K562 (cell line): ENCODE measurements around the gene BCAS3. TPM values are rescaled to one million over a fixed set of nuclear protein-coding genes. Genes with fewer than 3 reads are reported as not detected.

Experiments
- ATAC-seq: fragments of 200-7000 bp; cut with Tn5 transposase; 3 replicates; pipeline ENCODE4 v1.9.1; 2020; ENCODE audit warnings: moderate library complexity
- BruUV-seq: library from RNA; stranded (reverse); fragments of 400-500 nt; replicated peaks from 2 replicates; lab custom pipeline; 2021; lab: Mats Ljungman, UMichigan
- CTCF ChIA-PET: fragments of 300-600 bp; formaldehyde crosslinking; extraction: SDS; loops from one replicate; lab custom pipeline; 2021; ENCODE audit warnings: low intra/inter-chr PET ratio; lab: Yijun Ruan, JAX
- POLR2A ChIA-PET: fragments of 300-600, 350-650 bp; sonication (Branson Sonifier 250); formaldehyde crosslinking; extraction: SDS; loops from one replicate; lab custom pipeline; 2021; ENCODE audit warnings: antibody characterized with exemption, inconsistent platforms; lab: Yijun Ruan, JAX
- DNase-seq, 4 experiments: peaks; one replicate each; pipeline versions ENCODE4 v3.0.0 to v3.0.0-alpha.2; 2011 to 2018; ENCODE audit warnings: low spot score in 3 of 4, mixed read lengths in 3 of 4; ENCODE audit errors: extremely low read depth in 1 of 4
- FAIRE-seq: peaks from 2 replicates; lab custom pipeline; 2011; peaks lifted over from hg19 to GRCh38; lab: Jason Lieb, UNC
- H2AFZ ChIP-seq: 2 replicates; pipeline ENCODE4 v1.6.0; 2011; ENCODE audit warnings: low read depth, low read length, control low read depth, inconsistent platforms
- H3K27ac ChIP-seq: fragments of 200-600 bp; 3 replicates; pipeline ENCODE4 v1.8.0; 2011; ENCODE audit warnings: low read depth, mild to moderate bottlenecking, control low read depth, inconsistent platforms, low read length, moderate library complexity, mixed read lengths; ENCODE audit errors: extremely low read depth
- H3K27me3 ChIP-seq, 2 experiments: fragments of 300-600 bp in 1 of 2; 2 replicates in 1 of 2; 3 replicates in 1 of 2; pipeline versions ENCODE4 v1.6.0 to v1.8.0; 2011; ENCODE audit warnings: inconsistent platforms in 2 of 2, low read length in 2 of 2, mild to moderate bottlenecking in 1 of 2, mixed read lengths in 1 of 2, moderate library complexity in 1 of 2; ENCODE audit not compliant: control insufficient read depth in 2 of 2, insufficient read depth in 2 of 2
- H3K36me3 ChIP-seq: fragments of 300-600 bp; 3 replicates; pipeline ENCODE4 v1.8.0; 2011; ENCODE audit warnings: mild to moderate bottlenecking, low read length, inconsistent platforms; ENCODE audit not compliant: control insufficient read depth, insufficient read depth
- H3K4me1 ChIP-seq, 2 experiments: fragments of 200-600 bp in 1 of 2; replicated peaks in 1 of 2; 2 replicates in 1 of 2; 3 replicates in 1 of 2; pipeline versions ENCODE4 v1.5.1 to v1.8.0; 2011; ENCODE audit warnings: inconsistent platforms in 2 of 2, low read length in 2 of 2, mild to moderate bottlenecking in 1 of 2, mixed read lengths in 1 of 2, moderate library complexity in 1 of 2; ENCODE audit not compliant: control insufficient read depth in 2 of 2, insufficient read depth in 2 of 2
- H3K4me2 ChIP-seq: 2 replicates; pipeline ENCODE4 v1.6.1; 2011; ENCODE audit warnings: low read length, control low read depth, inconsistent platforms, mixed read lengths; ENCODE audit not compliant: insufficient read depth
- H3K4me3 ChIP-seq: fragments of 200-600 bp; sonication (generic), shearing (Covaris generic); 2 replicates; pipeline ENCODE4 v1.5.1; 2016; ENCODE audit warnings: control low read depth, inconsistent platforms
- H3K79me2 ChIP-seq: fragments of 200-600 bp; 3 replicates; pipeline ENCODE4 v1.8.0; 2011; ENCODE audit warnings: low read length, inconsistent platforms; ENCODE audit not compliant: control insufficient read depth, insufficient read depth
- H3K9ac ChIP-seq, 2 experiments: 2 replicates each; pipeline versions ENCODE4 v1.6.0 to v1.6.1; 2011; ENCODE audit warnings: low read depth in 2 of 2, low read length in 2 of 2, control low read depth in 1 of 2, inconsistent platforms in 1 of 2, mild to moderate bottlenecking in 1 of 2, mixed read lengths in 1 of 2; ENCODE audit not compliant: insufficient read depth in 1 of 2
- H3K9me1 ChIP-seq: one replicate; pipeline ENCODE4 v1.6.0; 2011; ENCODE audit warnings: inconsistent platforms, mild to moderate bottlenecking, low read length, moderate library complexity; ENCODE audit not compliant: control insufficient read depth, insufficient read depth
- H3K9me3 ChIP-seq: replicated peaks from 2 replicates; pipeline ENCODE4 v1.5.1; 2011; ENCODE audit warnings: low read depth, low read length, inconsistent platforms; ENCODE audit not compliant: control insufficient read depth, insufficient read depth
- H4K20me1 ChIP-seq: replicated peaks from 2 replicates; pipeline ENCODE4 v1.6.1; 2011; ENCODE audit warnings: low read length, inconsistent platforms, mixed read lengths; ENCODE audit not compliant: control insufficient read depth, insufficient read depth
- C11orf30 ChIP-seq: fragments of 450-650 bp; IDR thresholded peaks from 2 replicates; pipeline ENCODE4 v1.6.1; 2016; ENCODE audit warnings: low read depth, mild to moderate bottlenecking
- GTF2A2 ChIP-seq: IDR thresholded peaks from 2 replicates; pipeline ENCODE4 v1.6.1; 2016; ENCODE audit warnings: mild to moderate bottlenecking, missing genetic modification characterization, missing compliant biosample characterization
- HNRNPK ChIP-seq: fragments of 200-400 bp; formaldehyde crosslinking; IDR thresholded peaks from one replicate; pipeline ENCODE4 v1.6.1; 2018; ENCODE audit warnings: mild to moderate bottlenecking, low read depth, low read length; ENCODE audit not compliant: poor library complexity, severe bottlenecking
- KLF16 ChIP-seq: IDR thresholded peaks from 2 replicates; pipeline ENCODE4 v1.6.1; 2016; ENCODE audit warnings: antibody characterized with exemption
- MAZ ChIP-seq, 2 experiments: fragments of 450-650 bp in 1 of 2; sonication (generic) in 1 of 2; formaldehyde crosslinking; IDR thresholded peaks in 1 of 2; conservative IDR thresholded peaks in 1 of 2; 2 replicates each; pipeline versions ENCODE4 v1.4.0 to v1.5.0; 2020; ENCODE audit warnings: mild to moderate bottlenecking in 1 of 2, missing genetic modification reagents in 1 of 2
- SIRT6 ChIP-seq: IDR thresholded peaks from one replicate; pipeline ENCODE4 v1.6.1; 2012; ENCODE audit warnings: low read depth, mild to moderate bottlenecking, control low read depth, inconsistent platforms, low read length, moderate library complexity
- SLC30A9 ChIP-seq: fragments of 250-450 bp; sonication (Bioruptor Pico); IDR thresholded peaks from 2 replicates; pipeline ENCODE4 v1.8.0; 2022; ENCODE audit warnings: mild to moderate bottlenecking, moderate library complexity
- TARDBP ChIP-seq: fragments of 450-650 bp; IDR thresholded peaks from 2 replicates; pipeline ENCODE4 v1.6.1; 2016
- ZEB2 ChIP-seq: fragments of 450-650 bp; IDR thresholded peaks from 2 replicates; pipeline ENCODE4 v1.6.1; 2016
- ZNF316 ChIP-seq: fragments of 450-650 bp; IDR thresholded peaks from 2 replicates; pipeline ENCODE4 v1.6.1; 2016
- WGBS: fragments of 100-300 bp; shearing (Covaris generic); methylation state at CpG from one replicate; pipeline ENCODE4 v1.1.6; 2016; ENCODE audit warnings: low coverage, mixed read lengths; ENCODE audit not compliant: insufficient coverage; ENCODE audit errors: missing lambda C conversion rate; 5-methylcytosine and 5-hydroxymethylcytosine counted together
- in situ Hi-C: fragments of 300-500 bp; cut with MboI; formaldehyde crosslinking; loops from 4 replicates; pipeline ENCODE4 v1.15.0; 2018; ENCODE audit warnings: inconsistent platforms, mixed read lengths
- intact Hi-C: fragments of 100-400 bp; cut with micrococcal nuclease; formaldehyde crosslinking; loops from 2 replicates; pipeline ENCODE4 v1.14.2; 2022
- polyA plus RNA-seq, 8 experiments: library from polyadenylated mRNA; depleted of rRNA in 4 of 8; stranded (reverse) in 5 of 8; unstranded in 3 of 8; fragments of >200 nt; fragmentation: Nextera tagmentation in 2 of 8; fragmentation: Illumina TruSeq in 1 of 8; extraction: Ambion mirVana in 2 of 8; extraction: Trizol in 1 of 8; gene quantifications; 2 replicates each; pipeline versions ENCODE4 v1.2.1 to v1.2.3, GENCODE V29; 2011 to 2014; ENCODE audit warnings: inconsistent platforms in 1 of 8, missing spikeins in 1 of 8
- total RNA-seq, 7 experiments: library from RNA; depleted of rRNA in 6 of 7; stranded (reverse); fragments of >200 nt in 6 of 7; fragmentation: Illumina TruSeq in 2 of 7; extraction: Trizol in 2 of 7; gene quantifications; 2 replicates each; pipeline versions ENCODE4 v1.2.1 to v1.2.3, GENCODE V29; 2011 to 2021; ENCODE audit warnings: low replicate concordance in 1 of 7
- TF ChIP-seq, protein P1 (sequence below): IDR thresholded peaks from 2 replicates; pipeline ENCODE4 v1.6.1; 2011; ENCODE audit not compliant: insufficient read length; ENCODE audit errors: extremely low read depth
- TF ChIP-seq, protein P2 (sequence below): fragments of 450-650 bp; IDR thresholded peaks from 2 replicates; pipeline ENCODE4 v1.6.1; 2017; ENCODE audit warnings: antibody characterized with exemption
- TF ChIP-seq, protein P3 (sequence below): fragments of 450-650 bp; formaldehyde crosslinking; IDR thresholded peaks from 2 replicates; pipeline ENCODE4 v1.4.0; 2020; ENCODE audit warnings: mild to moderate bottlenecking, moderate library complexity

BCAS3 gene
- total and polyA plus RNA-seq, 9 of the 15 experiments (the other 6 are each of a cell fraction or from before 2014, with no cell fraction given): 1.9 to 5.5 (median 3.5) TPM

GRCh38 chr17:61122326-61122913 lies 444.8 kb downstream of the BCAS3 start:
- H3K9ac ChIP-seq: no peak overlapping the region
- no peaks in the 10 kb centered on the region for H3K36me3 ChIP-seq
- CTCF ChIA-PET: no interaction called here
- no peak for DNase-seq
- in situ Hi-C loops (no loop called here), intact Hi-C loops (no loop called here)
- no peak overlapping the region for H3K27ac ChIP-seq
- H3K4me2 ChIP-seq: no peak overlapping the region
- H3K9me1 ChIP-seq: no peaks in the 10 kb centered on the region
- no peaks in the 10 kb centered on the region for H4K20me1 ChIP-seq
- H3K4me1 ChIP-seq: no peaks in the 10 kb centered on the region
- FAIRE-seq: no peak
- POLR2A ChIA-PET: no interaction called here
- ATAC-seq: no peak
- no peak overlapping the region for H2AFZ ChIP-seq
- H3K4me3 ChIP-seq: no peak overlapping the region
- TF ChIP-seq KLF16: no peak
- 0 out of 2 replicates have a peak, but pooled peaks have one; percentile 18 for TF ChIP-seq C11orf30
- peak; percentile 30; the same call in 1 of the 2 replicates for TF ChIP-seq ZNF316
- no peaks in the 10 kb centered on the region for H3K9me3 ChIP-seq
- no peaks in the 10 kb centered on the region for H3K79me2 ChIP-seq
- 0% methylated on average over 2 of the region's 2 CpGs for WGBS
- no TSS peak for BruUV-seq
- no peaks in the 10 kb centered on the region for H3K27me3 ChIP-seq

- intact Hi-C loops: no loop called here
- no peak overlapping the region for H3K9ac ChIP-seq
- H3K27ac ChIP-seq: no peak overlapping the region
- no peak overlapping the region for H3K4me2 ChIP-seq
- ChIA-PET POLR2A (interaction anchor here (0.6 kb wide), 1 partner anchor 137 kb away, joined by 3 read pairs; no protein-coding TSS in a partner anchor), CTCF (no interaction called here)
- ATAC-seq: no peak
- H3K36me3 ChIP-seq: no peaks in the 10 kb centered on the region
- H3K4me1 ChIP-seq: no peaks in the 10 kb centered on the region
- 5% methylated on average over 1 of the region's 1 CpG for WGBS
- H2AFZ ChIP-seq: no peak overlapping the region
- no peaks in the 10 kb centered on the region for H3K9me3 ChIP-seq
- no peaks in the 10 kb centered on the region for H3K79me2 ChIP-seq
- H3K9me1 ChIP-seq: no peaks in the 10 kb centered on the region
- H3K4me3 ChIP-seq: no peak overlapping the region
- in situ Hi-C loops: no loop called here
- no TSS peak for BruUV-seq
- no peaks in the 10 kb centered on the region for H3K27me3 ChIP-seq
- DNase-seq: no peak
- peaks cover 2% of the 10 kb centered on the region; the same call in 1 of the 2 replicates for H4K20me1 ChIP-seq
- FAIRE-seq: no peak
- TF ChIP-seq SLC30A9: no peak
- no peak for TF ChIP-seq SIRT6
- TF ChIP-seq, protein P1, sequence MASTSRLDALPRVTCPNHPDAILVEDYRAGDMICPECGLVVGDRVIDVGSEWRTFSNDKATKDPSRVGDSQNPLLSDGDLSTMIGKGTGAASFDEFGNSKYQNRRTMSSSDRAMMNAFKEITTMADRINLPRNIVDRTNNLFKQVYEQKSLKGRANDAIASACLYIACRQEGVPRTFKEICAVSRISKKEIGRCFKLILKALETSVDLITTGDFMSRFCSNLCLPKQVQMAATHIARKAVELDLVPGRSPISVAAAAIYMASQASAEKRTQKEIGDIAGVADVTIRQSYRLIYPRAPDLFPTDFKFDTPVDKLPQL: no peak
- TF ChIP-seq, protein P2, sequence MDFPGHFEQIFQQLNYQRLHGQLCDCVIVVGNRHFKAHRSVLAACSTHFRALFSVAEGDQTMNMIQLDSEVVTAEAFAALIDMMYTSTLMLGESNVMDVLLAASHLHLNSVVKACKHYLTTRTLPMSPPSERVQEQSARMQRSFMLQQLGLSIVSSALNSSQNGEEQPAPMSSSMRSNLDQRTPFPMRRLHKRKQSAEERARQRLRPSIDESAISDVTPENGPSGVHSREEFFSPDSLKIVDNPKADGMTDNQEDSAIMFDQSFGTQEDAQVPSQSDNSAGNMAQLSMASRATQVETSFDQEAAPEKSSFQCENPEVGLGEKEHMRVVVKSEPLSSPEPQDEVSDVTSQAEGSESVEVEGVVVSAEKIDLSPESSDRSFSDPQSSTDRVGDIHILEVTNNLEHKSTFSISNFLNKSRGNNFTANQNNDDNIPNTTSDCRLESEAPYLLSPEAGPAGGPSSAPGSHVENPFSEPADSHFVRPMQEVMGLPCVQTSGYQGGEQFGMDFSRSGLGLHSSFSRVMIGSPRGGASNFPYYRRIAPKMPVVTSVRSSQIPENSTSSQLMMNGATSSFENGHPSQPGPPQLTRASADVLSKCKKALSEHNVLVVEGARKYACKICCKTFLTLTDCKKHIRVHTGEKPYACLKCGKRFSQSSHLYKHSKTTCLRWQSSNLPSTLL: no peak
- TF ChIP-seq TARDBP: no peak
- TF ChIP-seq, protein P3, sequence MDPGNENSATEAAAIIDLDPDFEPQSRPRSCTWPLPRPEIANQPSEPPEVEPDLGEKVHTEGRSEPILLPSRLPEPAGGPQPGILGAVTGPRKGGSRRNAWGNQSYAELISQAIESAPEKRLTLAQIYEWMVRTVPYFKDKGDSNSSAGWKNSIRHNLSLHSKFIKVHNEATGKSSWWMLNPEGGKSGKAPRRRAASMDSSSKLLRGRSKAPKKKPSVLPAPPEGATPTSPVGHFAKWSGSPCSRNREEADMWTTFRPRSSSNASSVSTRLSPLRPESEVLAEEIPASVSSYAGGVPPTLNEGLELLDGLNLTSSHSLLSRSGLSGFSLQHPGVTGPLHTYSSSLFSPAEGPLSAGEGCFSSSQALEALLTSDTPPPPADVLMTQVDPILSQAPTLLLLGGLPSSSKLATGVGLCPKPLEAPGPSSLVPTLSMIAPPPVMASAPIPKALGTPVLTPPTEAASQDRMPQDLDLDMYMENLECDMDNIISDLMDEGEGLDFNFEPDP: no peak
- TF ChIP-seq HNRNPK: no peak
- TF ChIP-seq MAZ (CRISPR knock-in tag; conservative IDR thresholded peaks at IDR 0.05 in 1 of 2, IDR thresholded peaks at IDR 0.05 in 1 of 2): no peak
- no peak for TF ChIP-seq ZEB2
- no peak for TF ChIP-seq GTF2A2 (tag)
Measured at GRCh38 chr17:61124562-61124961, 446.9 kb downstream of the BCAS3 start.
